ENCODE measurements around the gene MAP3K21. TPM values are rescaled to one million over a fixed set of nuclear protein-coding genes. Genes with fewer than 3 reads are reported as not detected.

The MAP3K21 gene
- total and polyA plus RNA-seq, 7 donors, result 0.04 to 0.49 (median 0.13) TPM

DNA sequence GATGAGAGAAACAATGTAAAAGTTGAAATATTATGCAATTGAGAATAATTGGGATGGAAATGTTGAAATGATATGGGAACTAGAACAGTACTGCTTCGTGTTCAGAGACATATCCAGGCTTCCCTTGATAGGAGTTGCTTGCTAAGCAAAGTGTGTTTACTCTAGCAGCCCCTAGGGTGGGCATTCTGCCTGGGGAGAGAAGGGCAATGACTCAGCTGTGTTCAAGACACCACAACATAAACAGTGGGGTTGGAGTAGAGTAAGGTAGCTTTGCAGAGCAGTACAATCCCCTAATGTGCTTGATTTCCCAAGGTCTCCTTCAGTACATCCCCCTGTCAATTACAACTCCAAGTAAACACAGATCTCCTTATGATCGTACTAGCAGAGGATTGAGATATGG lies 27.2 kb upstream of the MAP3K21 start:
- Histone ChIP-seq H3K36me3 (ENCODE audit: insufficient read depth in 1 of 2, low read depth in 1 of 2) (no peaks in the 10 kb centered on the region), H3K4me1 (no peaks in the 10 kb centered on the region), H3K27me3 (ENCODE audit: insufficient read depth in 3 of 3, low read length in 2 of 3) (peaks cover 0 to 39% (median 2%) of the 10 kb centered on the region in 3 donors), H3K9me3 (no peaks in the 10 kb centered on the region), H3K4me3 (no peak overlapping the region), H3K27ac (no peak overlapping the region)
- DNase-seq (no peak), ATAC-seq (no peak)
- TF ChIP-seq, protein P1, sequence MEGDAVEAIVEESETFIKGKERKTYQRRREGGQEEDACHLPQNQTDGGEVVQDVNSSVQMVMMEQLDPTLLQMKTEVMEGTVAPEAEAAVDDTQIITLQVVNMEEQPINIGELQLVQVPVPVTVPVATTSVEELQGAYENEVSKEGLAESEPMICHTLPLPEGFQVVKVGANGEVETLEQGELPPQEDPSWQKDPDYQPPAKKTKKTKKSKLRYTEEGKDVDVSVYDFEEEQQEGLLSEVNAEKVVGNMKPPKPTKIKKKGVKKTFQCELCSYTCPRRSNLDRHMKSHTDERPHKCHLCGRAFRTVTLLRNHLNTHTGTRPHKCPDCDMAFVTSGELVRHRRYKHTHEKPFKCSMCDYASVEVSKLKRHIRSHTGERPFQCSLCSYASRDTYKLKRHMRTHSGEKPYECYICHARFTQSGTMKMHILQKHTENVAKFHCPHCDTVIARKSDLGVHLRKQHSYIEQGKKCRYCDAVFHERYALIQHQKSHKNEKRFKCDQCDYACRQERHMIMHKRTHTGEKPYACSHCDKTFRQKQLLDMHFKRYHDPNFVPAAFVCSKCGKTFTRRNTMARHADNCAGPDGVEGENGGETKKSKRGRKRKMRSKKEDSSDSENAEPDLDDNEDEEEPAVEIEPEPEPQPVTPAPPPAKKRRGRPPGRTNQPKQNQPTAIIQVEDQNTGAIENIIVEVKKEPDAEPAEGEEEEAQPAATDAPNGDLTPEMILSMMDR (IDR thresholded peaks at IDR 0.05), result no peak
- intact Hi-C loops (cut with DNase I), result no loop called here
- WGBS, 3 donors, result 64 to 68% (median 65%) methylated on average over 2 of the region's 2 CpGs

DNA sequence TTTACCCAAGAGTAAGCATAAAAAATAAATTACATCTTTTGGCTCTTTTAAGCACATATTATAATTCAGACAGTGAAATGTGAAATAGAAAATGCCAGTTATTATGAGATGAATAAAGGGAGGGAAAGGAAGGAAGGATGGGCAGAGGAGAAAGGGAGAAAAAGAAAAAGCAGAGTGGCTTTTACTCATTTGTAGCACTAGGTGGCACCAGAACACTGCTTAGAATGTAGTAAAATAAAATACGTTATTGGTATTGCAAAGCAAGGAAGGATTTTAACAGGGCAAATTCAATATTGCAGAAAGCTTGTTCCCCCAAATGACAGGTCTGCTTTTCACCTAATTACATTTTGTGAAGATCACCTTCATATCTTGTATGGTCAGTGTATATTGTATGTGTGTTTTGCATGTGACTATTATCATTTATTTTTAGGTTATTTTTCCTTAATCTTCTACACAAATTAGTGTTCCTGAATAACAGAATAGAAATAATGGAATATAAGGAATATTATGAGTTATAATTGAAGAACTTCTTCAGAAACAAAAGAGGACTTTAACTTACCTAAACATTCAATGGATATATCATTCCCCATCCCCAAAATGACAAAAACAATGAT lies 22.9 kb upstream of the MAP3K21 start:
- Histone ChIP-seq H3K27me3 (ENCODE audit: insufficient read depth in 3 of 3, low read length in 2 of 3) (peaks cover 0 to 1% (median 0%) of the 10 kb centered on the region in 3 donors), H3K9me3 (no peaks in the 10 kb centered on the region), H3K4me1 (no peaks in the 10 kb centered on the region), H3K27ac (no peak overlapping the region), H3K36me3 (ENCODE audit: insufficient read depth in 1 of 2, low read depth in 1 of 2) (no peaks in the 10 kb centered on the region), H3K4me3 (no peak overlapping the region)
- DNase-seq (no peak), ATAC-seq (no peak)
- TF ChIP-seq, protein P1 (IDR thresholded peaks at IDR 0.05), result peak; percentile 68
- 0 to 3% (median 0%) methylated on average over 1 of the region's 1 CpG for WGBS, 3 donors
- intact Hi-C loops (cut with DNase I), result no loop called here

DNA sequence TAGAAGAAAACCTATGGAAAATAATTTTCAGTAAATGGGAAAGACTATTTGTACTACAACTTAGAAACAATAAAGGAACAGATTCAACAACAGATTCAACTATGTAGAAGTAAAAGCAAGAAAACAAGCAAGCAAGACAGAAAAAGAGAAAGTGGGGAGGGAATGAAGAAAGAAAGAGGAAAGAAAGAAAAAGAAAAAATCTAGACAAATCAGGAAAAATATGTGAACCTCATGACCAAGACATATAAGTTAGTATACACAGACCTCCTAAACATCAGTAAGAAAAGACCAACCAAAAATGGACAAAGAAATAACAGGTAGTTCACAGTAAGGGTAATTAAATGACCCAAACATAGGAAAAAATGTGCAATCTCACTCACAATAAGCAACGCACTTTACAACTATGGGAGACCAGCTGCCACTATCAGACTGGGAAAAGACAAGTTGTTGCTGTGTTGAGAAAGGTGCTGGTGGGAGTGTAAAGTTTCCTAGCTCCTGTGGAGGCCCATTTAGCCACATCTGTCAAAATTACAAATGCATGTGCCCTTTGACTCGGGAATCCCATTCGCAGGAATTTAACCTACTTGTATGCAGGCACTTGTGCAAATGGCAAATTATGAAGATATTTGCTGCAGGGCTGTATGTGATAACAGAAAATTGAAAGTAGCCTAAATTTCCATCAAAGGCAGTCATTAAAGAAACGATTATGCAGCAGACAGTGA lies 13.9 kb upstream of the MAP3K21 start:
- no peaks in the 10 kb centered on the region for H3K36me3 ChIP-seq (ENCODE audit: insufficient read depth in 1 of 2, low read depth in 1 of 2)
- H3K9me3 ChIP-seq, result no peaks in the 10 kb centered on the region
- DNase-seq (no peak), ATAC-seq (no peak)
- H3K27me3 ChIP-seq (ENCODE audit: insufficient read depth in 3 of 3, low read length in 2 of 3), result peaks cover 0 to 3% (median 0%) of the 10 kb centered on the region in 3 donors
- no peak overlapping the region for H3K4me3 ChIP-seq
- TF ChIP-seq, protein P1 (IDR thresholded peaks at IDR 0.05), result no peak
- H3K27ac ChIP-seq, result no peak overlapping the region
- no peaks in the 10 kb centered on the region for H3K4me1 ChIP-seq
- intact Hi-C loops (cut with DNase I), result no loop called here
- 52 to 56% (median 53%) methylated on average over 4 of the region's 4 CpGs for WGBS, 3 donors

DNA sequence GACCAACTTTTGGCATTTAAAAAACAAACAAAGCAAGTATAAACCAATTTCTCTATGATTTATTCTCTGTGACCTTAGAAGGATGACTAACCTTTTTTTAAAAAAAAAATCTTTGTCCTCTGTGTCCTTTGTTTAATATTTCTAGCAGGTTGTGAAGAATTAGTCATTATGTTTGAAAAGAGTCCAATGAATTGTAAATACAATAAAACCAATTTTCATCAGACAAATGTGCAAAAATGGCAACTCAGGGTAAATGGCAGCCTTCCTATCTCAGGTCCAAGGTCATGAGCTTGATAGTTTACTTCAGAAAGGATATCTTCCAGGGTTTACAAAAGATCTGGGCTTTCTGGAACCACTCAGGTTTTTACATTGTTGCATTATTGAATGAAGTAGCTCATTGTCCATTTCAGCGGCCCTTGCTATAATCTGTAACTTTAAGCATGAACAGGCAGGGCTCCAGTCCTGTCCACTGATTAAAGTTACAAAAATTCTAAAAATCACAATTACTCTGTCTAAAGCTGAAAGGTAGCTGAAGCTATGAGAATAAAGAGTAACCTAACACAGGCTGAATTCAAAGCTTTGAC lies 11.7 kb upstream of the MAP3K21 start:
- Histone ChIP-seq H3K36me3 (ENCODE audit: insufficient read depth in 1 of 2, low read depth in 1 of 2) (no peaks in the 10 kb centered on the region), H3K4me1 (no peaks in the 10 kb centered on the region), H3K9me3 (no peaks in the 10 kb centered on the region), H3K27me3 (ENCODE audit: insufficient read depth in 3 of 3, low read length in 2 of 3) (peaks cover 0 to 3% (median 0%) of the 10 kb centered on the region in 3 donors), H3K4me3 (no peak overlapping the region), H3K27ac (no peak overlapping the region)
- 50 to 72% (median 69%) methylated on average over 1 of the region's 1 CpG for WGBS, 3 donors
- intact Hi-C loops (cut with DNase I), result no loop called here
- ATAC-seq (no peak), DNase-seq (no peak)
- TF ChIP-seq, protein P1 (IDR thresholded peaks at IDR 0.05), result no peak

Data from psoas muscle (tissue), 8 donors.